GM13977 (cell line): ENCODE data around the gene PRDM16.

Source experiments
- DNase-seq: peaks from one replicate; pipeline ENCODE4 v3.0.0; 2012; ENCODE audit warnings: low spot score
- in situ Hi-C: fragments of 300-500 bp; cut with MboI; formaldehyde crosslinking; loops from one replicate; pipeline ENCODE4 v1.12.0; 2022; ENCODE audit warnings: low sequenced_read_pairs, low pct_unique_long_range_greater_than_20kb, mixed read lengths, inconsistent platforms; ENCODE audit not compliant: unreplicated experiment
- TF ChIP-seq, protein P1 (sequence below): IDR thresholded peaks from 2 replicates; pipeline ENCODE4 v1.5.1; 2012; ENCODE audit warnings: mild to moderate bottlenecking, control low read depth; ENCODE audit not compliant: insufficient read depth; ENCODE audit errors: extremely low read depth, missing control alignments

The PRDM16 gene

DNA sequence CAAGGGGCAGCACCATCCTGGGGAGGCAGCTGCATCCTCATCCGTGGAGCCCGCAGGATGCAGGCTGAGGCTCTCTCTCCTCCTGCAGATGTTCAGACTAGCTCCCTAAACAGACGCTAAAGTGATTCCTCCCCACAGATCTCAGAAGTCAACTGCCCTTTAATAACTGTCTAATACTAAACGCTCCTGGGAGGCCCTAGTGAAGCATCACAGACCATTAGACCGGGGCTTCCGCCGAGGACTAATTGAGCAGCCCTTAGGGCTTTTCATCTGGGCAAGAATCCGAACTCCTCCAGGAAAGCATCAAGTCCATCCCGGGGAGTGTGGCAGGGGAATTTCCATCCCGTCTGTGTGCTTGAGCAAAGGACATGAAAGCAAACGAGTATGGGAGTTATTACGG lies 40.4 kb downstream of the PRDM16 start:
- TF ChIP-seq, protein P1, sequence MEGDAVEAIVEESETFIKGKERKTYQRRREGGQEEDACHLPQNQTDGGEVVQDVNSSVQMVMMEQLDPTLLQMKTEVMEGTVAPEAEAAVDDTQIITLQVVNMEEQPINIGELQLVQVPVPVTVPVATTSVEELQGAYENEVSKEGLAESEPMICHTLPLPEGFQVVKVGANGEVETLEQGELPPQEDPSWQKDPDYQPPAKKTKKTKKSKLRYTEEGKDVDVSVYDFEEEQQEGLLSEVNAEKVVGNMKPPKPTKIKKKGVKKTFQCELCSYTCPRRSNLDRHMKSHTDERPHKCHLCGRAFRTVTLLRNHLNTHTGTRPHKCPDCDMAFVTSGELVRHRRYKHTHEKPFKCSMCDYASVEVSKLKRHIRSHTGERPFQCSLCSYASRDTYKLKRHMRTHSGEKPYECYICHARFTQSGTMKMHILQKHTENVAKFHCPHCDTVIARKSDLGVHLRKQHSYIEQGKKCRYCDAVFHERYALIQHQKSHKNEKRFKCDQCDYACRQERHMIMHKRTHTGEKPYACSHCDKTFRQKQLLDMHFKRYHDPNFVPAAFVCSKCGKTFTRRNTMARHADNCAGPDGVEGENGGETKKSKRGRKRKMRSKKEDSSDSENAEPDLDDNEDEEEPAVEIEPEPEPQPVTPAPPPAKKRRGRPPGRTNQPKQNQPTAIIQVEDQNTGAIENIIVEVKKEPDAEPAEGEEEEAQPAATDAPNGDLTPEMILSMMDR, result no peak
- in situ Hi-C loops, result no loop called here
- DNase-seq, result no peak

DNA sequence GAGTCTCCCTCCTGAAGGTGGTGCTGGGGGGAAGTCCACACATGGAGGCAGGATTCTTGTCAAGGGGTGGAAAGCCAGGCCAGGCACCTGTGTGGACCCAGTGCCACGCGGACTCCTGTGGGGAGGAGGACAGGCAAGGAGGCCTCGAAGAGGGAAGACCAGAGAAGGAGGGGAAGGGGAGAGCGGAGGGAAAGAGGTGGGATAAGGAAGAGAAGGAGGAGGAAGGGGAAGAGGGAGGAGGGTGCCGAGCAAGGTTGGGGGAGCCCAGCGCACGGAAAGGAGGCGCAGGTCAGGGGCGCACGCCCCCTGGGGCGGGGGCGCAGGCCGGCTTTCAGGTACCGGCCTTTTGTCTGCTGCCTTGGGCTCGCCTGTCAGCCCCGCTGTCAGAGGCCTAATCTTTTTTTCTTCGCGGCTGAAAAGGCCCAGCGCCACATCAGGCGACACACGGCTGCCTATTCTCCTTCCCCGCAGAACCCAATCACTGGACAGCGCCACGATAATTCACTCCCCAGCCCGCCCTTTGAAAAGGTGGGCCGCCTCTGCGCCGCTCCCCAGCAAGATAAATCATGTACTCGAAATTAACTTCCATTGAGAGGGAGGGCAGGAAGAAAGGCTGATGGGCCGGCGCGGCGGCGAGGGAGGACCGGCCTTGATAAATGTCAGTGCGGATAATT lies 42.5 kb downstream of the PRDM16 start:
- in situ Hi-C loops, result no loop called here
- no peak for DNase-seq
- TF ChIP-seq, protein P1, result no peak

DNA sequence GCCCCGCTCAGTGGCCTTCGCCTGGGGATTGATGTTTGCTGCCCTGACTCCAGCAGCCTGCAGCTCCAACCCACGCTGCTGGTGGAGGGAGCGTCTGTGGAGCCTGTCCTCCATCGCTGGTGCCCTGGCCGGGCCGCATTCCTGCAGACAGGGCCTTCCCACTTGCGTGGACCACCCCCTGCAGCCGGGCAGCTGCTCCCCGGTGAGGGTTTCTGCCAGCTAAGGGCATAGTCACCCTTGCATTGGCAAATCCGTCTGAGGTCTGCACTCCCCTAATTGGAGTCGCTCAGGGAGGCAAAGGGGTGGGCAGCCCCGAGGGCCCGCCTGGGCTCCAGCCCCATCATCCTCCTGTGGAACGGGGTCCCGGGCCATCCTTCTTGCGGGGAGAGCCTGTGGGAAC lies 43.5 kb downstream of the PRDM16 start:
- TF ChIP-seq, protein P1, result no peak
- DNase-seq, result no peak
- in situ Hi-C loops, result no loop called here

DNA sequence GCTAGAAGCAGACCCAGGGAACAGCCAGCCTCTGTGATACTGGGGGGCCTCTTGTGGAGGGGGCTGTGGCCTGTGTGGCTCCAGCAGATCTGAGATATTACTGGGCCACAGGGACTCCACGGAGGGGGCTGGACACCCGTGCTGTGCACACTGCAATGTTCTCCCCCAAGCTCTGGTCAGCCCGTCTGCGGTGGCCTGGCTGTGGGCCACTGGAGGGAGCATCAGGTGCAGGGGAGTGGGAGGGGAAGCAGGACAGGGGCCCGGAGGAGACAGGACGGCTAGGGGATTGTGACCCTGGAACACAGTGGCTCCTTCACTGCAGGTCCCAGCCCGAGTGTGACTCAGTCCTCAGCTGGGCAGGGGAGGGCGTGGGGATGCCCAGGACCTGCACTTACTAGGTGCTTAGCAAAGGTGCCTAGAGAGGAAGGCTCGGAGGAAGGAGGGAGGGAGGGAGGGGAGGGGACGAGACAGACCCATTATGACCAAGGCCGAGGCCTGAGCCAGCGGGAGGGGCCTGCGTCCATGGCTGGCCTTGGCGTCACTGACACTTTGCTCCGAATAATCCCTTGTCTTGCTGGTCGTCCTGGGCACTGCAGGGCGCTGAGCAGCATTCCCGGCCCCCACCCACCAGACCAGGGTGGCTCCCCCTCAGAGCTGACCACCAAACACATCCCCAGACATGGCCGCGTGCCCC lies 44.2 kb downstream of the PRDM16 start:
- no peak for DNase-seq
- TF ChIP-seq, protein P1, result no peak
- in situ Hi-C loops, result no loop called here

DNA sequence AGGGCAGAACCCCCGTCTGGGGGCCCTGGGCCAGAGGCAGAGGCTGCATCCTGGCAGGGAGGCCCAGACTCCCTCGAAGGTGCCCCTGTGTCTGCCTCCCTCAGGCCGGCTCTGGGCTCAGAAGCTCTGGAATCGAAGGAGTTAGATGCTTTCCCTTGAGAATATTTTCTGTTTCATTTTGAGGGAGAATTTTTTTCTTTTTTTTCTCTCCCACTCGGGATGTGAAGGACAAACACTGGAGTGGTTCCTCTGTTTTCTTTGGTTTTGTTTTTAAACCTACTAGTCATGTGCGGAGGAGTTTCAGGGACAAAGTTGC lies 44.7 kb downstream of the PRDM16 start:
- in situ Hi-C loops, result no loop called here
- no peak for DNase-seq
- TF ChIP-seq, protein P1, result no peak

DNA sequence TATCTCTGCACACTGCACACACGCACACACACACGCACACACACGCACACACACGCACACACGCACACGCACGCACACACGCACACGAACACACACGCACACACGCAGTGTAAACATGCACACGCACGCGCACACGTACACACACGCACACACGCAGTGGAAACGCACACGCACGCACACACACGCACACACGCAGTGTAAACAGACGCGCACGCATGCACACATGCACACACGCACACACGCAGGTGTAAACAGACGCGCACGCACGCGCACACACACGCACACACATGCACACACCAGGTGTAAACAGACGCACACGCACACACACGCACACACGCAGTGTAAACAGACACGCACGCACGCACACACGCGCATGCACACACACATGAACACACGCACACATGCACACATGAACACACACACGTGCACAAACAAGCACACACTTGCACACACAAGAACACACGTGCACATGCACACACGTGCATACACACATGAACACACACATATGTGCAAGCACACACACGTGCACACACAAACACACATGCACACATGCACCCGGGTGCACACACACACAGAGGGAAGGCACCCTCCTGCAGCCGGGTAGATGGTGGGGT lies 45.2 kb downstream of the PRDM16 start:
- DNase-seq, result no peak
- TF ChIP-seq, protein P1, result no peak
- in situ Hi-C loops, result no loop called here
